NCI-H2171 (cell line): Measurements from ENCODE around the gene KLRC4.
"Not testable (repeated sequence)": the region's sequence is repeated elsewhere in the genome, so short reads cannot be mapped to it uniquely, and the experiment has no call there.

ENCODE experiments used
- DNase-seq: peaks from one replicate; lab custom pipeline; 2025; lab: John Stamatoyannopoulos, UW

KLRC4 gene

GRCh38 chr12:10409392-10409791 lies at the start of gene KLRC4:
Gene KLRC4 (minus strand): TSS chr12:10409757. CDS start chr12:10409575, 182 bp downstream.
- DNase-seq: no peak

DNA sequence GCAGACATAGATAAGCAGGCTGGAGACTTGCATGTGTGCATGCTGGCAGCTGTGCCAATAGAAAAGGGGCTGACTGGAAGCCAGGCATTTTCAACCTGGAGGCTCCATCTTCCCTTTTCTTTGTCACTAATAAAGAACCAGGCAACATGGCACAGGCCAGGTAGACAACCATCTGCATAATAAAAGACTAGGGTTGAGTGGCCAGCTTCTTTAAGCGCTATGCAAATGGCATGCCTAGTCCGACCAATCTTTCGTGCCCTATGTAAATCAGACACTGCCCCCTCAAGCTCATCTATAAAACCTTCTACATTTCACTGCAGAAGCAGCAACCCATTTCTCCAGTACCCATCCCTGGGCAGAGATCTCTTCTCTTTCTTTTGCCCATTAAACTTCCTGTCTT lies 48.2 kb upstream of the KLRC4 start:
- DNase-seq: no peak

DNA sequence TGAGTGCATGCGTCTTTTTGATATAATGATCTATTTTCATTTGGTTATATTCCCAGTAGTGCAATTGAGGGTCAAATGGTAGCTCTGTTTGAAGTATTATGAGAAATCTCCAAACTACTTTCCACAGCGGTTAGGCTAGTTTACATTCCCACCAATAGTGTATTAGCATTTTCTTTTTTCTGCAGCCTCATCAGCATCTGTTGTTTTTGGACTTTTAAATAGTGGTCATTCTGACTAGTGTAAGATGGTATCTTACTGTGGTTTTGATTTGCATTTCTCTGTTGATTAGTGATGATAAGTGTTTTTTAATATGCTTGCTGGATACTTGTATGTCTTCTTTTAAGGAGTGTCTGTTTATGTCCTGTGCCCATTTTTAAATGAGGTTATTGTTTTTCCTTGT lies 47.3 kb upstream of the KLRC4 start:
- DNase-seq: no peak

DNA sequence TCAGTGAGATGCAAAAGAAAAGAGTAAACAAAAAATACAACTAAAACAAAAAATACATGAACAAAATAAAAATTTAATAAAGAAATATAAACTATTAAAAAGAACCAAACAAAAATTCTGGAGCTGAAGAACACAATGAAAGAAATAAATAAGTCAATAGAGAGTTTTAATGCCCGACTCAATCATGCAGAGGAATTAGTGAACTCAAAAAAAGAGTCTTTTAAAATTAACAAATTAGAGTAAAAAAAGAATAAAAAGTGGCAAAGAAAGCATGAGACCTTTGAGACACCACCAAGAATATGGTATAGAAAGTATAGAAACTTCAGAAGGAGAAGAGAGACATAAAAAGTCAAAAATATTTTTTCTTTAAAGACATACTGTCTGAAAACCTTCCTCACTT lies 46.2 kb upstream of the KLRC4 start:
- no peak for DNase-seq

DNA sequence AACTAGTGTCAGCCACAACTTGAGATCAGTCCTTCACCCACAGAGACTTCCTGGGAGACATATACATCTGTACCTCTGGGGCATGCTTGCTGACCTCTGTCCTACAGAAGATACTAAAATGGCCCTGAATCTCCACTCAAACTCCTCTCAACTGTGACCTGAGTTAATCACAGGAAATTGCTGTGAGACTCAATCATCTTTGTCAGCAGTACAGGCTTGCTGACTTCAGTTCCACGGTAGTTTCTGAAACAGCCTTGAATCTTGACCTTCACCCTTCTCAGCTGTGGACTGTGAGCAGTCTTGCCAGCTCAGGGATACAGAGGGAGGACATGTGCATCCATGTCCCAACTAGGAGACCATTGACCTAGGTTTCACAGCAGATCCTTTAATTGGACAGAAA lies 45.0 kb upstream of the KLRC4 start:
- DNase-seq: no peak

DNA sequence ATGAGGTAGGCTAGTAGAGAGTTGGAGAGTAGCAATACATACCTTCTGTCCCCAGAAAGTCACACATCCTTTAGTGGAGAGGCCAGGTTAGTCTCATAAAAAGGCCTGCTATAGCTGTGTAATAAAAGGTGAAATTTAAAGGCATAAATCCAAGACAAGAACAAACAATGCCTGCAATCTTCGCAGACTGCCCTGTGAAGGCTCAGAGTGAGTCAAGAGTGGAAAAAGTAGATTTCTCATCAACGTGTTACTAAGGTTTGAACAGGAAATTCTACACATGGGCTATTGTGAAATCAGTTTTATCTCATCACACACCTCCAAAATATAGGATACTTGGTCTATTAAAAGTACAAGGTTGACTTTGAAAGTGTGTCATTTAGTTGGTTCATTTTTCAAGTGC lies 43.6 kb upstream of the KLRC4 start, which contains the start of gene KLRC1:
KLRC1 (minus strand) TSS at position 222 of the 400 bp plus-strand sequence. CDS start 2,221 bp downstream, outside the sequence.
- DNase-seq: no peak

- DNase-seq: no peak
Observed at GRCh38 chr12:10448236-10448635, 38.7 kb upstream of the KLRC4 start.

GRCh38 chr12:10446052-10446451 lies 36.5 kb upstream of the KLRC4 start:
- DNase-seq: not testable (repeated sequence)

GRCh38 chr12:10441144-10441543 lies 31.6 kb upstream of the KLRC4 start:
- DNase-seq: not testable (repeated sequence)

DNA sequence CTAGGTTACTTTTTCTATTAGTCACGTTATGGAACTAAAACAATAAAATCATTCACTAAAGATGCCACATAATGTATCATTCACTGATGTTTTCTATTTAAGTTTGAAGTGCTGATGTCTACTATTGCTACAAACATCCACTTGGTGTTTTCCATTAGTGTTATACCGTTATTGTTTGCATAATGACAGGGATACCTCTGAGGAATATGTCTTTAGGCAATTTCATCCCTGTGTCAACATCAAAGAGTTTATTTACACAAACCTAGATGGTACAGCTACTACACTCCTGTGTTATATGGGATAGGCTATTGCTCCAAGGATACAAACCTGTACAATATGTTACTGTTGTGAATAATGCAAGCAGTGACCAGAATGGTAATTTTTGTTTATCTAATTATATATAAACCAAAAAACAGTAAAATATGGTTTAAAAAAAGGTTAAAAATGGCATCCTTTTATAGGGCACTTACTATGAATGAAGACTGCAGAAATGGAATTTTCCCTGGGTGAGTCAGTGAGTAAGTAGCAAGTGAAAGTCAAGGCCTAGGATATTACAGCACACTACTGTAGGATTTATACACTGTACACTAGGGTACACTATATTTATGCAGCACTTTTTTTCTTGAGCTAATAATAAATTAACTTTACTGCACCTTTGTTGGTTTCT lies 30.2 kb upstream of the KLRC4 start:
- DNase-seq: not testable (repeated sequence)

DNA sequence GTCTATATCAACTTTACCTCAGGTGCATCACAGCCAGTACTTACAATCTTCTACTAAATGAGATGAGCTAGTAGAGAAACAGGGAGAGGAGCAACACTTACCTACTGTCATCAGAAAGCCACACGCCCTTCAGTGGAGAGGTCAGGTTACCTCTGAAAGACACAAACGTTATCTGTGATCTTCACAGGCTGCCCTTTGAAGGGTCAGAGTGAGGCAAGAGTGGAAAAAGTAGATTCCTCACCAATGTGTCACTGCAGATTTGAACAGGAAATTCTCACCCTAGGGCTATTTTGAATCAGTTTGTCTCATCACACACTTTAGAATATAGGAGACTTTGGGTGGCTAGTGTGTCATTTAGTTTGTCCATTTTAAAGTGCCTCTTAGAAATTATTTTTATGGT lies 28.0 kb upstream of the KLRC4 start:
- not testable (repeated sequence) for DNase-seq

DNA sequence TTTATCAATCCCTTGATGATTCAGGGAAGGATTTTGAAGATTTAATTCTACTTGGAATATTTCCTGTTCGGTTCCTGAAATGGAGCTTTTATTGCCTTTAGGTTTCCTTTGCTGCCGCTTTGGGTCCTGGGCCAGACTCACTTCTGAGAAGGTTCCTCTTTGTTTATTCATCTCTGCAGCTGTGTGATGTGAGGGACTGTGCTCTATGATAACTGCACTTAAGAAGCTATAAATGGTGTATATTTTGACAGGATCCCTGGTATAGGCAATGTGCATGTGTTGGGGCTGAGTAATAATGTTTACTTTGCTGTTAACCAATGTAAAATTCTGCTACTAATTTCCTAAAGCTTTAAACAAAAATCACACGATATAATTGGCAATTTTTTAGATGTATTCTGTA lies 26.3 kb upstream of the KLRC4 start, which contains the start of gene KLRC2:
KLRC2 (minus strand) TSS at position 195 of the 400 bp plus-strand sequence; CDS start at position 171, 24 bp downstream.
- DNase-seq: not testable (repeated sequence)

DNA sequence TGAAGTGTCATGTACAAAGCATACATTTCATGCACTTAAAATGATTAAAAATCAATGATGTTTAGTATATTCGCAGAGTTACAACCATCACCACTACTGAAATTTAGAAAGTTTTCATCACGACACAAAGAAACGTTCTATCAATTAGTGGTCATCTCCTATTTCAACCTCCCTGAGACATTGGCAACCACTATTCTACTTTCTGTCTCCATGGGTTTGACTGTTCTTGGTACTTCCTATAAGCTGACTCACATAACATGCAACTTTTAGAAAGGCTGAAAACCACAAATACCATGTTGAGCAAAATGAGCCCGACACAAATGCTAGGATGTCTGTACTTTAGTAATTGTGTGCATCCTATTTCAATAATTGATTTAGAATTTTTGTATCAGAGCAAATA lies 21.1 kb upstream of the KLRC4 start:
- not testable (repeated sequence) for DNase-seq

- DNase-seq: not testable (repeated sequence)
Observed at GRCh38 chr12:10425938-10426337, 16.4 kb upstream of the KLRC4 start.

DNA sequence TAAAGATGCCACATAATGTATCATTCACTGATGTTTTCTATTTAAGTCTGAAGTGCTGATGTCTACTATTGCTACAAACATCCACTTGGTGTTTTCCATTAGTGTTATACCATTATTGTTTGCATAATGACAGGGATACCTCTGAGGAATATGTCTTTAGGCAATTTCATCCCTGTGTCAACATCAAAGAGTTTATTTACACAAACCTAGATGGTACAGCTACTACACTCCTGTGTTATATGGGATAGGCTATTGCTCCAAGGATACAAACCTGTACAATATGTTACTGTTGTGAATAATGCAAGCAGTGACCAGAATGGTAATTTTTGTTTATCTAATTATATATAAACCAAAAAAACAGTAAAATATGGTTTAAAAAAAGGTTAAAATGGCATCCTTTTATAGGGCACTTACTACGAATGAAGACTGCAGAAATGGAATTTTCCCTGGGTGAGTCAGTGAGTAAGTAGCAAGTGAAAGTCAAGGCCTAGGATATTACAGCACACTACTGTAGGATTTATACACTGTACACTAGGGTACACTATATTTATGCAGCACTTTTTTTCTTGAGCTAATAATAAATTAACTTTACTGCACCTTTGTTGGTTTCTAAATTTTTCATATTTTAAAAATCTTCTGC lies 14.8 kb upstream of the KLRC4 start:
- DNase-seq: not testable (repeated sequence)

DNA sequence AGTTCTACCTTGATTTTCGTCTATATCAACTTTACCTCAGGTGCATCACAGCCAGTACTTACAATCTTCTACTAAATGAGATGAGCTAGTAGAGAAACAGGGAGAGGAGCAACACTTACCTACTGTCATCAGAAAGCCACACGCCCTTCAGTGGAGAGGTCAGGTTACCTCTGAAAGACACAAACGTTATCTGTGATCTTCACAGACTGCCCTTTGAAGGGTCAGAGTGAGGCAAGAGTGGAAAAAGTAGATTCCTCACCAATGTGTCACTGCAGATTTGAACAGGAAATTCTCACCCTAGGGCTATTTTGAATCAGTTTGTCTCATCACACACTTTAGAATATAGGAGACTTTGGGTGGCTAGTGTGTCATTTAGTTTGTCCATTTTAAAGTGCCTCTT lies 12.6 kb upstream of the KLRC4 start:
- DNase-seq: not testable (repeated sequence)

DNA sequence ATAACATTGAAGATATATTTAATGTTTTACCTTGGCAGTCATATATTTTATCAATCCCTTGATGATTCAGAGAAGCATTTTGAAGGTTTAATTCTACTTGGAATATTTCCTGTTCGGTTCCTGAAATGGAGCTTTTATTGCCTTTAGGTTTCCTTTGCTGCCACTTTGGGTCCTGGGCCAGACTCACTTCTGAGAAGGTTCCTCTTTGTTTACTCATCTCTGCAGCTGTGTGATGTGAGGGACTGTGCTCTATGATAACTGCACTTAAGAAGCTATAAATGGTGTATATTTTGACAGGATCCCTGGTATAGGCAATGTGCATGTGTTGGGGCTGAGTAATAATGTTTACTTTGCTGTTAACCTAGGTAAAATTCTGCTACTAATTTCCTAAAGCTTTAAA lies 10.8 kb upstream of the KLRC4 start, which contains the start of gene KLRC3:
KLRC3 (minus strand) TSS at position 262 of the 400 bp plus-strand sequence; CDS start at position 217, 45 bp downstream.
- not testable (repeated sequence) for DNase-seq

- no peak for DNase-seq
Observed at GRCh38 chr12:10408842-10409241, 715 bp downstream of the KLRC4 start.

DNA sequence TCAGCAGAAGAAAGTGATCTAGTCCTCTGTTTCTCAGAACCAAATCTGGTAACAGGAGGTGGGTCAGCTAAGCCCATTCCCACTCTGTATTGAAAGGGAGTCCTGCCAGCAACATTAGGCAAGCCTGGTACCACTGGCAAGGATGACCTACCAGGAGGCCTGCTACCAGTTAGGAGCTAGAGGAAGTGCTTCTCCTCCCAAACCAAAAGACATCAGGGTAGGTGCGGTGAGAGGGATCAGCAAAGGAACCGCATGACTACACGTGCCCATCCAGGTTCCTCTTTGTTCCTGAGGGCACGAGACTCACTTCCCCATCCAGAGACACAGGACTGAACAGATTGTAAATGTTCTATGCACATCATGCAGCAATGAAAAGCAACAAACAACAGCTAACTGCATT lies 2.8 kb downstream of the KLRC4 start:
- no peak for DNase-seq

DNA sequence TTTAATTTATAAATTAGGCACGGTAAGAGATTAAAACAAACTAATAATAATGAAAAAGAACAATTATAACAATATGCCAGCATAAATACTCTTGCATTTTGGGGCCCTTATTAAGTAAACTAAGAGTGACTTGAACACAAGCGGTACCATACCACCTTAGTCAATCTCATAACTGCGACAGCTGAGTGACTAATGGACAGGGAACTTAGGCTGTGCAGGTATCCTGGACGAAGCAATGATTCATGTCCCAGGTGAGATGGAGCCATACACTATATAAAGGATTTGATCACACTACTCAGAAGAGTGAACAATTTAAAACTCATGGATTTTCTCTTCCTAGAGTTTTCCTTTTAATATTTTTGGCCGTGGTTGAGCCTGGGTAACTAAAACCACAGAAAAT lies 4.3 kb downstream of the KLRC4 start:
- DNase-seq: no peak

GRCh38 chr12:10404798-10405197 lies 4.8 kb downstream of the KLRC4 start:
- no peak for DNase-seq

DNA sequence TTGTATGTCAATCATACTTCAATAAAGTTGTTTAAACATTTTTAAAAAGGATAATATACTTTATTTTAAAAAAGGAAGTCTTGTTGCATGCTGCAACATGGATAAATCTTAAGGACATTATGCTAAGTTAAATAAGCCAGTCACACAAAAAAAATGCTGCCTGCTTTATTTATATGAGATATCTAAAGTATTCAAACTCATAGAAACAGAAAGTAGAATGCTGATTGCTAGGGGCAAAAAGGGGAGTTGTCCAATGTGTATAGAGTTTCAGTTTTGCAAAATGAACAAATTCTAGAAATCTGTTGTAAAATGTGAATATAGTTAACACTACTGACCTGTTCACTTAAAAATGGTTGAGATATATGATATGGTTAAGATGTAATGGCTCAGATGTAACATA lies 8.7 kb downstream of the KLRC4 start:
- DNase-seq: no peak

- no peak for DNase-seq
Observed at GRCh38 chr12:10398168-10398567, 11.4 kb downstream of the KLRC4 start.
